D721Med (cell line): Measurements from ENCODE around the gene EPS8.

Experiments
- DNase-seq: peaks from one replicate; pipeline ENCODE4 v3.0.0; 2011; ENCODE audit warnings: low spot score; ENCODE audit not compliant: insufficient read length
- FAIRE-seq: peaks from 2 replicates; lab custom pipeline; 2011; peaks lifted over from hg19 to GRCh38; lab: Jason Lieb, UNC
- CTCF ChIP-seq: IDR thresholded peaks from 2 replicates; pipeline ENCODE4 v1.5.1; 2012; ENCODE audit warnings: mild to moderate bottlenecking, control low read depth; ENCODE audit not compliant: insufficient read depth; ENCODE audit errors: missing control alignments

EPS8 gene

GRCh38 chr12:15811214-15812127 is 22.3 kb upstream of the EPS8 start:
- no peak for FAIRE-seq
- DNase-seq: no peak
- no peak for TF ChIP-seq CTCF

- no peak for TF ChIP-seq CTCF
- no peak for FAIRE-seq
- no peak for DNase-seq
Observed at GRCh38 chr12:15808652-15809051, 19.5 kb upstream of the EPS8 start.

- no peak for TF ChIP-seq CTCF
- FAIRE-seq (no peak), DNase-seq (no peak)
Observed at GRCh38 chr12:15808250-15808649, 19.1 kb upstream of the EPS8 start.

GRCh38 chr12:15806826-15807225 is 17.6 kb upstream of the EPS8 start:
- FAIRE-seq: no peak
- no peak for TF ChIP-seq CTCF

GRCh38 chr12:15801770-15802744 is 12.9 kb upstream of the EPS8 start:
- no peak for DNase-seq
- TF ChIP-seq CTCF: no peak
- FAIRE-seq: no peak

More at GRCh38 chr12:15806826-15807225, 17.6 kb upstream of the EPS8 start:
- no peak for DNase-seq

GRCh38 chr12:15800278-15800677 is 11.1 kb upstream of the EPS8 start:
- DNase-seq (no peak), FAIRE-seq (no peak)
- TF ChIP-seq CTCF: no peak
